HepG2 (cell line): ENCODE results near the gene FAM161A. TPM values are rescaled to one million over a fixed set of nuclear protein-coding genes. Genes with fewer than 3 reads are reported as not detected.
"Not testable (repeated sequence)": the region's sequence is repeated elsewhere in the genome, so short reads cannot be mapped to it uniquely, and the experiment has no call there.

ENCODE experiments used
- ATAC-seq: fragments of 200-7000 bp; cut with Tn5 transposase; 3 replicates; pipeline ENCODE4 v1.9.1; 2020; ENCODE audit warnings: mild to moderate bottlenecking, moderate library complexity
- BruUV-seq: library from RNA; stranded (reverse); fragments of 400-500 nt; replicated peaks from 2 replicates; lab custom pipeline; 2021; lab: Mats Ljungman, UMichigan
- CTCF ChIA-PET: fragments of 300-600 bp; formaldehyde crosslinking; extraction: SDS; loops from one replicate; lab custom pipeline; 2021; ENCODE audit warnings: low total read pairs, inconsistent platforms, low intra/inter-chr PET ratio; lab: Yijun Ruan, JAX
- POLR2A ChIA-PET: fragments of 350-600 bp; sonication (Branson Sonifier 250); formaldehyde crosslinking; loops from one replicate; lab custom pipeline; 2020; ENCODE audit warnings: antibody characterized with exemption, inconsistent platforms; lab: Yijun Ruan, JAX
- DNase-seq: peaks from one replicate; pipeline ENCODE4 v3.0.0-alpha.2; 2015; ENCODE audit warnings: low spot score
- FAIRE-seq: peaks from 3 replicates; lab custom pipeline; 2011; peaks lifted over from hg19 to GRCh38; lab: Jason Lieb, UNC
- H2AFZ ChIP-seq: one replicate; pipeline ENCODE4 v1.6.1; 2011; ENCODE audit warnings: low read length, inconsistent platforms
- H3K27ac ChIP-seq: fragments of 300-600 bp; 3 replicates; pipeline ENCODE4 v1.8.0; 2011; ENCODE audit warnings: mixed run types, mild to moderate bottlenecking, mixed read lengths, low read length, inconsistent platforms; ENCODE audit not compliant: insufficient read depth; ENCODE audit errors: extremely low read length
- H3K27me3 ChIP-seq, 2 experiments: fragments of 200-600 bp in 1 of 2; 2 replicates in 1 of 2; 3 replicates in 1 of 2; pipeline versions ENCODE4 v1.6.0 to v1.8.0; 2011; ENCODE audit warnings: low read length in 2 of 2, mild to moderate bottlenecking in 2 of 2, moderate library complexity in 2 of 2, inconsistent platforms in 1 of 2; ENCODE audit not compliant: insufficient read depth in 2 of 2, control insufficient read depth in 1 of 2
- H3K36me3 ChIP-seq, 2 experiments: fragments of 200-600 bp in 1 of 2; replicated peaks in 1 of 2; 2 replicates in 1 of 2; 3 replicates in 1 of 2; pipeline versions ENCODE4 v1.5.1 to v1.8.0; 2011; ENCODE audit warnings: low read length in 2 of 2, inconsistent platforms in 1 of 2; ENCODE audit not compliant: insufficient read depth in 2 of 2, control insufficient read depth in 1 of 2
- H3K4me1 ChIP-seq: 2 replicates; pipeline ENCODE4 v1.5.1; 2012; ENCODE audit warnings: low read length, inconsistent platforms; ENCODE audit not compliant: insufficient read depth
- H3K4me2 ChIP-seq: 2 replicates; pipeline ENCODE4 v1.6.0; 2011; ENCODE audit warnings: low read depth, low read length, inconsistent platforms
- H3K4me3 ChIP-seq, 3 experiments: fragments of 200-600 bp in 1 of 3; sonication (generic), shearing (Covaris generic) in 1 of 3; replicated peaks in 1 of 3; 2 replicates each; pipeline ENCODE4 v1.5.1; 2011 to 2016; ENCODE audit warnings: low read length in 3 of 3, inconsistent platforms in 2 of 3, low read depth in 2 of 3, mild to moderate bottlenecking in 2 of 3, control low read depth in 1 of 3, mixed read lengths in 1 of 3; ENCODE audit not compliant: insufficient read depth in 1 of 3
- H3K79me2 ChIP-seq: one replicate; pipeline ENCODE4 v1.6.1; 2011; ENCODE audit warnings: low read length, inconsistent platforms; ENCODE audit not compliant: insufficient read depth
- H3K9ac ChIP-seq: 2 replicates; pipeline ENCODE4 v1.6.0; 2011; ENCODE audit warnings: mild to moderate bottlenecking, low read depth, low read length, inconsistent platforms; ENCODE audit not compliant: insufficient read depth
- H3K9me3 ChIP-seq: 2 replicates; pipeline ENCODE4 v1.5.1; 2012; ENCODE audit warnings: mild to moderate bottlenecking, low read length
- H4K20me1 ChIP-seq: 2 replicates; pipeline ENCODE4 v1.6.0; 2011; ENCODE audit warnings: inconsistent platforms, mild to moderate bottlenecking, low read length, moderate library complexity; ENCODE audit not compliant: insufficient read depth
- BHLHE40 ChIP-seq: IDR thresholded peaks from 2 replicates; pipeline ENCODE4 v1.6.1; 2011; ENCODE audit warnings: low read length, improper control_type of control experiment
- HNRNPK ChIP-seq: fragments of 200-400 bp; formaldehyde crosslinking; IDR thresholded peaks from 2 replicates; pipeline ENCODE4 v1.6.1; 2018; ENCODE audit warnings: low read length, low read depth, moderate library complexity, mild to moderate bottlenecking; ENCODE audit not compliant: poor library complexity, severe bottlenecking
- NONO ChIP-seq, 2 experiments: fragments of 450-650 bp in 1 of 2; sonication (generic) in 1 of 2; formaldehyde crosslinking in 1 of 2; IDR thresholded peaks in 1 of 2; conservative IDR thresholded peaks in 1 of 2; 2 replicates each; pipeline versions ENCODE4 v1.6.1 to v1.8.0; 2017 to 2022; ENCODE audit warnings: mild to moderate bottlenecking in 1 of 2, missing genetic modification reagents in 1 of 2, moderate library complexity in 1 of 2
- PCBP1 ChIP-seq: fragments of 200-400 bp; formaldehyde crosslinking; IDR thresholded peaks from 2 replicates; pipeline ENCODE4 v1.6.1; 2017; ENCODE audit warnings: mild to moderate bottlenecking, low read depth, low read length, borderline replicate concordance
- PCBP2 ChIP-seq: fragments of 200-400 bp; formaldehyde crosslinking; optimal IDR thresholded peaks from 2 replicates; pipeline ENCODE3; 2018; ENCODE audit warnings: low read length, low read depth; ENCODE audit not compliant: poor library complexity, severe bottlenecking
- WGBS: methylation state at CpG from one replicate; pipeline ENCODE4 v1.1.6; 2017; ENCODE audit warnings: low lambda C conversion rate; 5-methylcytosine and 5-hydroxymethylcytosine counted together
- in situ Hi-C: cut with HindIII; loops from 2 replicates; pipeline ENCODE4 v1.10.0; 2017; ENCODE audit warnings: low pct_unique_long_range_greater_than_20kb; ENCODE audit not compliant: extremely low pct_ligation_motif_present
- intact Hi-C: fragments of 100-400 bp; cut with micrococcal nuclease; formaldehyde crosslinking; loops from one replicate; pipeline ENCODE4 v1.10.0; 2022; ENCODE audit not compliant: unreplicated experiment
- polyA plus RNA-seq, 8 experiments: library from polyadenylated mRNA; depleted of rRNA in 3 of 8; stranded (reverse) in 7 of 8; unstranded in 1 of 8; fragments of >200 nt; fragmentation: Illumina TruSeq in 4 of 8; extraction: Trizol in 4 of 8; gene quantifications; 2 replicates each; pipeline versions ENCODE4 v1.2.1 to v1.2.3, GENCODE V29; 2011 to 2016; ENCODE audit warnings: low read depth in 4 of 8, missing spikeins in 1 of 8, mixed read lengths in 1 of 8; ENCODE audit not compliant: insufficient read depth in 1 of 8
- total RNA-seq, 5 experiments: library from RNA; depleted of rRNA; stranded (reverse); fragments of >200 nt; fragmentation: Illumina TruSeq; extraction: Trizol; gene quantifications; 2 replicates each; pipeline ENCODE4 v1.2.3, GENCODE V29; 2016; ENCODE audit warnings: low read depth in 1 of 5

Gene FAM161A
- total and polyA plus RNA-seq, 2 of the 13 experiments (the other 11 are each of a cell fraction or from before 2014, with no cell fraction given): 2.7 to 3.4 TPM

GRCh38 chr2:61797446-61797845, 56.4 kb downstream of the FAM161A start:
- POLR2A ChIA-PET, H3K4me1 ChIP-seq, H3K36me3 ChIP-seq, ATAC-seq, BruUV-seq, H3K79me2 ChIP-seq, FAIRE-seq, H4K20me1 ChIP-seq, H2AFZ ChIP-seq, H3K9ac ChIP-seq, H3K4me3 ChIP-seq, intact Hi-C loops, H3K4me2 ChIP-seq, H3K27ac ChIP-seq, H3K9me3 ChIP-seq, DNase-seq, CTCF ChIA-PET, in situ Hi-C loops: not testable (repeated sequence)
- H3K27me3 ChIP-seq: peaks cover 0 to 18% of the 10 kb centered on the region in 2 experiments; a peak in 2 of 5 replicates
- 58% methylated on average over 4 of the region's 4 CpGs for WGBS

DNA sequence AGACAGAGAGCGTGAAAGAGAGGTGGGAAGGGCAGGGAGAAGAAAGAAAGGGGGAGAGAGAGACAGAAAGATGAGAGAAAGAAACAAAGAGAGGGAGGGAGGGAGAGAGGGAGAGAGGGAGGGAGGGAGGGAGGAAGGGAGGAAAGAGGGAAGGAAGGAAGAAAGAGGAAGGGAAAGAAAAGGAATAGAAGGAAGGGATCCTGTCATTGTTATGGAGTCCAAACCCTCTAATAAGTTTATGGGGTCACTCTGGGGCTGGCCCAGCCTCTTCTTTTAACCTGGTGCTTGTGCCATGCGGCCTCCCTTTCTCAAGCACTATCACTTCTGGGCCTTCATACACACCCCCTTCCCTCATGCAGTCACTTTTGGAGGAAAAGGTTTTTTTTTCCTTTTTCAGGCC, 58.5 kb downstream of the FAM161A start:
- in situ Hi-C loops: no loop called here
- no peak for DNase-seq
- Histone ChIP-seq H2AFZ (no peak overlapping the region), H3K36me3 (no peaks in the 10 kb centered on the region), H3K79me2 (no peaks in the 10 kb centered on the region), H3K9me3 (no peaks in the 10 kb centered on the region), H3K27ac (no peak overlapping the region), H3K4me2 (no peak overlapping the region), H3K4me3 (no peak overlapping the region), H3K9ac (no peak overlapping the region), H3K4me1 (0 out of 2 replicates have a peak, but pooled peaks cover 12% of the 10 kb centered on the region), H3K27me3 (peaks cover 3 to 16% of the 10 kb centered on the region in 2 experiments; a peak in 3 of 5 replicates), H4K20me1 (no peaks in the 10 kb centered on the region)
- WGBS: 31% methylated on average over 2 of the region's 2 CpGs
- no peak for FAIRE-seq
- no peak for ATAC-seq
- TF ChIP-seq PCBP2 (peak; percentile 82), HNRNPK (peak; percentile 76), NONO (IDR thresholded peaks at IDR 0.05) (no peak), NONO (CRISPR knock-in tag; conservative IDR thresholded peaks at IDR 0.05) (no peak), BHLHE40 (no peak), PCBP1 (0 out of 2 replicates have a peak, but pooled peaks have one; percentile 47)
- no TSS peak for BruUV-seq
- intact Hi-C loops: no loop called here
- ChIA-PET POLR2A (no interaction called here), CTCF (no interaction called here)
